Choroid plexus epithelial cell (primary cell): ENCODE measurements around the gene CYB561D2.
A peak's percentile ranks its signal among the peaks of the same experiment; 100 is the strongest.

ENCODE experiments used
- DNase-seq: peaks from one replicate; pipeline ENCODE4 v3.0.0-alpha.2; 2010; ENCODE audit warnings: low read depth
- H3K4me3 ChIP-seq: 2 replicates; pipeline ENCODE4 v1.5.1; 2011; ENCODE audit warnings: low read depth, mild to moderate bottlenecking, control low read depth, low read length, moderate library complexity
- TF ChIP-seq, protein P1 (sequence below): conservative IDR thresholded peaks from 2 replicates; pipeline ENCODE4 v1.5.1; 2011; ENCODE audit warnings: low read depth, mild to moderate bottlenecking, control low read depth, inconsistent platforms, low read length, moderate library complexity

Gene CYB561D2

GRCh38 chr3:50365842-50366220 lies 15.2 kb downstream of the CYB561D2 start:
- H3K4me3 ChIP-seq = no peak overlapping the region
- no peak for DNase-seq
- TF ChIP-seq, protein P1, sequence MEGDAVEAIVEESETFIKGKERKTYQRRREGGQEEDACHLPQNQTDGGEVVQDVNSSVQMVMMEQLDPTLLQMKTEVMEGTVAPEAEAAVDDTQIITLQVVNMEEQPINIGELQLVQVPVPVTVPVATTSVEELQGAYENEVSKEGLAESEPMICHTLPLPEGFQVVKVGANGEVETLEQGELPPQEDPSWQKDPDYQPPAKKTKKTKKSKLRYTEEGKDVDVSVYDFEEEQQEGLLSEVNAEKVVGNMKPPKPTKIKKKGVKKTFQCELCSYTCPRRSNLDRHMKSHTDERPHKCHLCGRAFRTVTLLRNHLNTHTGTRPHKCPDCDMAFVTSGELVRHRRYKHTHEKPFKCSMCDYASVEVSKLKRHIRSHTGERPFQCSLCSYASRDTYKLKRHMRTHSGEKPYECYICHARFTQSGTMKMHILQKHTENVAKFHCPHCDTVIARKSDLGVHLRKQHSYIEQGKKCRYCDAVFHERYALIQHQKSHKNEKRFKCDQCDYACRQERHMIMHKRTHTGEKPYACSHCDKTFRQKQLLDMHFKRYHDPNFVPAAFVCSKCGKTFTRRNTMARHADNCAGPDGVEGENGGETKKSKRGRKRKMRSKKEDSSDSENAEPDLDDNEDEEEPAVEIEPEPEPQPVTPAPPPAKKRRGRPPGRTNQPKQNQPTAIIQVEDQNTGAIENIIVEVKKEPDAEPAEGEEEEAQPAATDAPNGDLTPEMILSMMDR = no peak

DNA sequence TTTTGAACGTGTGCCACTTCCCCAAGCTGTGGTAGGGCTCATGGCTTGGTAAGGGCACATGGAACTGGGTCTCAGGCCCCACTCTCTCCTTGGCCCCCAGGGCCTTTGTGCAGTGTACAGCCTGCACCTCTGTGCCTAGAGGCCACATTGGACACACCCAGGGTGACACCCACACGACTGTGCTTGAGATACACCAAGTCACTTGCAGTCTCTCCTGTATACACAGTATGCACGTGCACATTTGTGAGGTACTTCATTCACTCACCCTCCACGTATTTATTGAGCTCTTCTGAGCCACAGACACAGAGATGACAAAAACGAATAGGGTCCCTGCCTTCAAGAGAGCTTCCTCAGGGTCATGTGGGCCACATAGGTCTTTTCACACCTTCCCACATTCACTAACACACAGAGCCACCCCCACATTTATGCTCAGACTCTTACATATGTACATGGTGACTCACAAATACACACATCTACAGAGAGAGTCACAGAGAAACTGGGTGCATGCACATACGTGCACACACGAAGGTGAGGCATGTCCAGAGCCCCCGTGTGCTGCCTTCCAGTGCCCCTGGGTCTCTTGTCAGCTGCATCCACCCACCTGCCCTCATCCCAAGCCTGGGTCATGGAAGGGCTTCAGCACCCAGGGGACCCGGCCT lies 18.5 kb downstream of the CYB561D2 start:
- no peak overlapping the region for H3K4me3 ChIP-seq
- DNase-seq = no peak
- TF ChIP-seq, protein P1 = no peak

DNA sequence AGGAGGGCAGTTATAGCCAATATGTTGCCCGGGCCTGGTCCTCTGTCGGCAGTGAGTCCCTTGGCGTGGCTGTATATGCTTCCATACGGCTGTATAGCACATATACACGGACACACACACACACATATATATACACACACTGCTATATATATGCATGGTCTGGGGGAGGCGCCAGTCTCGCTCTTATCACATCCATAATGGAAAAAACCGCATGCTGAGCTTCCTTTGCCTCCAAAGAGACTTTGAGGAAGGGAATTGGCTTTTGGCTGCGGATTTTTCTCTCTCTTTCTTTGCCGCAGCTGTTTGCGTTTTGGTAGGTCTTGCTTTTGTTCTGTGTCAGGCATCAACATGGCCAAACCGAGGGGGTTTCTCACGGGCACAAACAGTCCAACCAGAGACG lies 19.9 kb downstream of the CYB561D2 start:
- peak; percentile 74 for DNase-seq
- H3K4me3 ChIP-seq = no peak overlapping the region
- TF ChIP-seq, protein P1 = peak; percentile 53

DNA sequence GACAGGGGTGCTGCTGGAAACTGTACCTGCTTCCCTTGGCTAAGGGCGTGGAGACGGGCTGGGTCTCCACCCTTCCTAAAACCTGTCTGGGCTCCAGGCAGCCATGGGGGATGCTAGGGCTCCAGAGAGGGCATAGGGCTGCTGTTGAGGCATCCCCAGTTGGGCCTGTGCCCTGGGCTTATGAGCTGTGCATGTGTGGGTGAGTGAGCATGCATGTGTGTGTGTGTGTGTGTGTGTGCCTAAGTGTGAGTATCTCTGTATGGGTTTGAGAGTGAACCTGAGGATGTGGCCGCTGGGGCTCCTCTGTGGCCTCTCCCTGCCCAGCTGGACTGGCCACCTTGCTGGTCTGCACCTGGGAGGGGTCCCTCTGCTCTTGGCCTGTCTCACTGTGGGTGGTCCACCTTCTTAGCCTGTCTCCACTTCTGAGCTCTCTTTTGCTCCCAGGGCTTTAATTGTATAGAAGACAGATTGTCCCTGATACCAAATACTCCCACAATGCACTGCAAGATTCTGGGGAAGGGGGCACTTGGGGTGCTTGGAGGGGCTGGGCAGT lies 20.5 kb downstream of the CYB561D2 start:
- DNase-seq = no peak
- TF ChIP-seq, protein P1 = no peak
- H3K4me3 ChIP-seq = no peak overlapping the region

DNA sequence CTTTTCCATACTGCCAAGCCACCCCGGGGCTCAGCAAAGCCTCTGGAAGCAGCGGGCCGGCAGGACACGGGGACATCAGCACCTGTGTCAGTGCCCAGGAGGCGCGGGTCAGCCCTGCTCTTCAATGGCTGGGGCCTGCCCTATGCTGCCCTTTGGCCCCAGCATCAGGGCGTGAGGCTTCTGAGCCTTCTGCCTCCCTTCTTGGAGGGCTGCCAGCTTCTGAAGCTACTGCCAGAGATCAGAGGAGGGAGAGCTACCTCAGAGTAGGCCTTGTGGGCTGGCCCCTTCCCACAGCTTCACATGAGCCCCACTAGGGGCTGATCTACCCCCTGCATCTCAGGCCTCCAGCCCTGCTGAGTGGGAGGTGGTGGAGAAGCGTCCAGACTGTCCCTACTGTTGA lies 21.7 kb downstream of the CYB561D2 start:
- TF ChIP-seq, protein P1 = no peak
- no peak overlapping the region for H3K4me3 ChIP-seq
- DNase-seq = no peak

DNA sequence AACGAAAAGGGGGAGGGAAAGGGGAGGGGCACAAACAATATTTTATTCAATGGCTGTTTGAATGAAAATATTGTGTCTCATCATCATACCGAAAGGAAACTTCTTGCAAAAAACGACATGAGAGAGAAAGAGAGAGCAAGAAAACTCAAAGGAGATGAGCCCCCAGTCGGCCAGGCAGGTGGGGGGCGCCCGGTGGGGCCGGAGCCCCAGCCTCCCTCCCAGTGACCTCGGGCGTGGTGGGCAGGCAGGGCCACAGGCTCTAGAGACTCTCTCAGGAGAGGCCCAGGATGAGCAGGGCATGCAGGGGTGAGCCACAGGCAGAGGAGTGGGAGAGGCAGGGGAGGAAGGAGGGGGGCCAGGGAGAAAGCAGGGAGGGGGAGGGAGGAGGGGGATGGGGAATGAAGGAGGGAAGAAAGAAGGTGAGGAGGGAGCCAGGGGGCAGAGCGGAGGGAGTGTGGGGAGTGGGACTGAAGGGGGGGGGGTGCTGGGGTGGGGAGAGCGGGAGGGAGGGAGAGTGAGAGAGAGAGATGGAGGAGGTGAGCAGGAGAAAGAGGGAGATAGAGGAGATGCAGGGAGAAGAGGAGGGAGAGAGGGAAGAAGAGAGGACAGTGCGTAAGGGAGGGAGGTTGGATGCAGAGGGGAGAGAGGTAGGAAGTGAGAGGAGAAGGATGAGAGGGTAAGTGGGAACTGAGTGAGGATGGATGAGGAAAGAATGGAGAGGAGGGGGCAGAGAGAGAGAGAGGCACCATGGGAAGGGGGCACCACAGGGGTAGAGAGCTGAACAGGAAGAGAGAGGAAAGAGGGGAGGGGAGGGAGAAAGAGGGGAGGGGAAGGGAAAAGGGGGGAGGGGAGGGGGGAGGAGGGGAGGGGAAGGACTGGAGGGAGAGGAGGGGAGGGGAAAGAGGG lies 22.7 kb downstream of the CYB561D2 start:
- no peak for DNase-seq
- TF ChIP-seq, protein P1 = no peak
- no peak overlapping the region for H3K4me3 ChIP-seq
